Right lobe of liver (tissue), 4 donors: ENCODE results near the gene MRPL22.

Source experiments
- CTCF ChIP-seq, 4 donors: fragments of 200-600 bp in 3 of 4; fragments of 450-650 bp in 1 of 4; IDR thresholded peaks; one replicate each; pipeline versions ENCODE4 v1.5.1 to v1.8.0; 2016 to 2022; ENCODE audit warnings: antibody characterized with exemption in 4 of 4, mild to moderate bottlenecking in 2 of 4
- POLR2A ChIP-seq: fragments of 450-650 bp; IDR thresholded peaks from one replicate; pipeline ENCODE4 v1.6.1; 2017; ENCODE audit warnings: antibody characterized with exemption, mild to moderate bottlenecking
- donor health status: DM: no; HTN: no; CAD: no.
- donor health status: DM: no; HTN: no; CAD: no.
- donor health status: DM: no; HTN: yes; CAD: no.

DNA sequence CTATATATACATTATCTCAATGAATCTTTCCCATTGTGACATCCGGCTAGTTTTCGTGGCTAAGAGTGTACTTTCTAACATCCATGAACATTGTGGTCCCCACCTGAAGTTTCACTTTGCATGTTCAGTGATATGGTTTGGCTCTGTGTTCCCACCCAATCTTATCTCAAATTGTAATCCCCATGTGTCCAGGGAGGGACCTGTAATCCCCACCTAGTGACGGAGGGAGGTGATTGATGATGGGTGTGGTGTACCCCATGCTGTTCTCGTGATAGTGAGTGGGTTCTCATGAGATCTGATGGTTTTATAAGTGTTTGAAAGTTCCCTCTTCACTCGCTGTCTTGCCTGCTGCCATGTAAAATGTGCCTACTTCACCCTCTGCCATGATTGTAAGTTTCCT, 28.1 kb downstream of the MRPL22 start:
- TF ChIP-seq CTCF (IDR thresholded peaks at IDR 0.05) (no peak), POLR2A (no peak)
